OCI-LY7 (cell line): ENCODE results near the gene PTGER2. TPM values are rescaled to one million over a fixed set of nuclear protein-coding genes. Genes with fewer than 3 reads are reported as not detected.

ENCODE experiments used
- BruUV-seq: library from RNA; stranded (reverse); fragments of 400-500 nt; replicated peaks from 2 replicates; lab custom pipeline; 2021; lab: Mats Ljungman, UMichigan
- CTCF ChIA-PET: fragments of 300-600 bp; sonication (Branson Sonifier 250); formaldehyde crosslinking; loops from one replicate; lab custom pipeline; 2022; ENCODE audit warnings: antibody characterized with exemption; ENCODE audit not compliant: unreplicated experiment; lab: Charles Lee
- POLR2A ChIA-PET: fragments of 300-600 bp; sonication (Branson Sonifier 250); formaldehyde crosslinking; loops from one replicate; lab custom pipeline; 2022; ENCODE audit warnings: antibody characterized with exemption; lab: Charles Lee
- DNase-seq: peaks from one replicate; pipeline ENCODE4 v3.0.0-alpha.2; 2015; ENCODE audit warnings: low spot score
- H2AFZ ChIP-seq: fragments of 200-600 bp; sonication (generic), shearing (Covaris generic); 2 replicates; pipeline ENCODE4 v1.6.1; 2014; ENCODE audit warnings: mild to moderate bottlenecking, antibody characterized with exemption, low read length, moderate library complexity
- H3K27ac ChIP-seq: fragments of 200-600 bp; sonication (generic); 2 replicates; pipeline ENCODE4 v1.5.1; 2014; ENCODE audit warnings: mixed run types, low read depth, mild to moderate bottlenecking, moderate library complexity, low read length, inconsistent platforms; ENCODE audit not compliant: poor library complexity, severe bottlenecking
- H3K36me3 ChIP-seq: fragments of 200-600 bp; sonication (generic); 2 replicates; pipeline ENCODE4 v1.6.1; 2014; ENCODE audit warnings: mild to moderate bottlenecking, antibody characterized with exemption, low read length, moderate library complexity, mixed read lengths; ENCODE audit not compliant: insufficient read depth
- H3K4me1 ChIP-seq: fragments of 200-600 bp; sonication (generic); 2 replicates; pipeline ENCODE4 v1.5.1; 2014; ENCODE audit warnings: mild to moderate bottlenecking, low read length; ENCODE audit not compliant: insufficient read depth, poor library complexity, severe bottlenecking
- H3K4me2 ChIP-seq: fragments of 200-600 bp; sonication (generic); 2 replicates; pipeline ENCODE4 v1.6.1; 2014; ENCODE audit warnings: mild to moderate bottlenecking, low read length
- H3K4me3 ChIP-seq: fragments of 200-600 bp; sonication (generic); 2 replicates; pipeline ENCODE4 v1.5.1; 2014; ENCODE audit warnings: mild to moderate bottlenecking, low read depth, low read length; ENCODE audit not compliant: poor library complexity, severe bottlenecking
- H3K79me2 ChIP-seq: fragments of 200-600 bp; sonication (generic); 2 replicates; pipeline ENCODE4 v1.6.1; 2016; ENCODE audit warnings: low read depth, mild to moderate bottlenecking, low read length, moderate library complexity, mixed read lengths; ENCODE audit not compliant: insufficient read depth
- H3K9me2 ChIP-seq: fragments of 200-600 bp; sonication (generic); 2 replicates; pipeline ENCODE4 v1.6.1; 2016; ENCODE audit warnings: mild to moderate bottlenecking, low read length, mixed read lengths; ENCODE audit not compliant: insufficient read depth
- H3K9me3 ChIP-seq: fragments of 200-600 bp; sonication (generic); 2 replicates; pipeline ENCODE4 v1.6.1; 2014; ENCODE audit warnings: mild to moderate bottlenecking, mixed run types, low read length, mixed read lengths
- H4K20me1 ChIP-seq: fragments of 200-600 bp; sonication (generic); 2 replicates; pipeline ENCODE4 v1.6.1; 2014; ENCODE audit warnings: mild to moderate bottlenecking, antibody characterized with exemption, low read length, moderate library complexity, mixed read lengths; ENCODE audit not compliant: insufficient read depth
- EZH2phosphoT487 ChIP-seq: fragments of 200-600 bp; sonication (generic); IDR thresholded peaks from 2 replicates; pipeline ENCODE4 v1.6.1; 2018; ENCODE audit warnings: low read depth, borderline replicate concordance, mild to moderate bottlenecking, mixed run types, antibody characterized with exemption, low read length, moderate library complexity, mixed read lengths
- intact Hi-C: fragments of 100-400 bp; cut with micrococcal nuclease; formaldehyde crosslinking; loops from one replicate; pipeline ENCODE4 v1.10.0; 2022; ENCODE audit not compliant: unreplicated experiment
- total RNA-seq, 2 experiments: library from RNA; depleted of rRNA in 1 of 2; stranded (reverse); fragments of >200 nt in 1 of 2; shearing (Covaris generic) in 1 of 2; gene quantifications; 2 replicates each; pipeline ENCODE4 v1.2.3, GENCODE V29; 2014 to 2022
- TF ChIP-seq, protein P1 (sequence below): fragments of 200-600 bp; sonication (generic); conservative IDR thresholded peaks from 2 replicates; pipeline ENCODE4 v1.5.1; 2014; ENCODE audit warnings: mild to moderate bottlenecking, antibody characterized with exemption, low read length, moderate library complexity, mixed read lengths

Gene PTGER2
- total RNA-seq, 2 experiments from 2014 or later: not detected

GRCh38 chr14:52352061-52352491, 38.0 kb downstream of the PTGER2 start:
- H3K4me3 ChIP-seq: no peak overlapping the region
- no peaks in the 10 kb centered on the region for H3K79me2 ChIP-seq
- no TSS peak for BruUV-seq
- no peak overlapping the region for H3K27ac ChIP-seq
- H3K36me3 ChIP-seq: no peaks in the 10 kb centered on the region
- ChIA-PET CTCF (no interaction called here), POLR2A (interaction anchor here (0.7 kb wide), 1 partner anchor 341 kb away, joined by 3 read pairs; no protein-coding TSS in a partner anchor)
- H4K20me1 ChIP-seq: no peaks in the 10 kb centered on the region
- TF ChIP-seq EZH2phosphoT487: no peak
- TF ChIP-seq, protein P1, sequence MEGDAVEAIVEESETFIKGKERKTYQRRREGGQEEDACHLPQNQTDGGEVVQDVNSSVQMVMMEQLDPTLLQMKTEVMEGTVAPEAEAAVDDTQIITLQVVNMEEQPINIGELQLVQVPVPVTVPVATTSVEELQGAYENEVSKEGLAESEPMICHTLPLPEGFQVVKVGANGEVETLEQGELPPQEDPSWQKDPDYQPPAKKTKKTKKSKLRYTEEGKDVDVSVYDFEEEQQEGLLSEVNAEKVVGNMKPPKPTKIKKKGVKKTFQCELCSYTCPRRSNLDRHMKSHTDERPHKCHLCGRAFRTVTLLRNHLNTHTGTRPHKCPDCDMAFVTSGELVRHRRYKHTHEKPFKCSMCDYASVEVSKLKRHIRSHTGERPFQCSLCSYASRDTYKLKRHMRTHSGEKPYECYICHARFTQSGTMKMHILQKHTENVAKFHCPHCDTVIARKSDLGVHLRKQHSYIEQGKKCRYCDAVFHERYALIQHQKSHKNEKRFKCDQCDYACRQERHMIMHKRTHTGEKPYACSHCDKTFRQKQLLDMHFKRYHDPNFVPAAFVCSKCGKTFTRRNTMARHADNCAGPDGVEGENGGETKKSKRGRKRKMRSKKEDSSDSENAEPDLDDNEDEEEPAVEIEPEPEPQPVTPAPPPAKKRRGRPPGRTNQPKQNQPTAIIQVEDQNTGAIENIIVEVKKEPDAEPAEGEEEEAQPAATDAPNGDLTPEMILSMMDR: no peak
- H3K9me2 ChIP-seq: no peaks in the 10 kb centered on the region
- no peak overlapping the region for H3K4me2 ChIP-seq
- H3K9me3 ChIP-seq: no peaks in the 10 kb centered on the region
- no peaks in the 10 kb centered on the region for H3K4me1 ChIP-seq
- DNase-seq: no peak
- H2AFZ ChIP-seq: no peak overlapping the region
- intact Hi-C loops: no loop called here

DNA sequence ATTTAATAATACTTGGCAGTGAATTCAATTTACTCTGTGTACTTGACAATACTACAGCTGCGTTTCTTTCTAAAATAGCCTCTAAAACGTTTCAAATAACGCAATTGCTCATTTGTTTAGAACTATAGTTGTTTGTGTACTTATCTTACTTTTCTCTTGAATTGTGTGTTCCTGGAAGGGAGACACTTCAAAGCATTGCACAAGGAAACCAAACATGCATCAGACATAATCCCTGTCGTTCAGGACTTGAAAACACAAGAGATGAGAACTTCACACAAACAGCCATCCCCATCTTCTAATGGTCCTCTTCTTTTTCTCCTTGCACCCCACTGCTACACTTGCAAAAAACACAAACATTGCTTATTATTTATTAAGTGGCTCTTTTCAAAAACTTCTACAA, 38.5 kb downstream of the PTGER2 start:
- BruUV-seq: no TSS peak
- Histone ChIP-seq H3K4me1 (no peaks in the 10 kb centered on the region), H3K9me3 (no peaks in the 10 kb centered on the region), H3K27ac (no peak overlapping the region), H3K36me3 (no peaks in the 10 kb centered on the region), H4K20me1 (no peaks in the 10 kb centered on the region), H3K9me2 (no peaks in the 10 kb centered on the region), H3K79me2 (no peaks in the 10 kb centered on the region), H2AFZ (no peak overlapping the region), H3K4me2 (no peak overlapping the region), H3K4me3 (no peak overlapping the region)
- no peak for TF ChIP-seq EZH2phosphoT487
- TF ChIP-seq, protein P1: no peak
- no peak for DNase-seq
- ChIA-PET POLR2A (no interaction called here), CTCF (no interaction called here)
- intact Hi-C loops: no loop called here

DNA sequence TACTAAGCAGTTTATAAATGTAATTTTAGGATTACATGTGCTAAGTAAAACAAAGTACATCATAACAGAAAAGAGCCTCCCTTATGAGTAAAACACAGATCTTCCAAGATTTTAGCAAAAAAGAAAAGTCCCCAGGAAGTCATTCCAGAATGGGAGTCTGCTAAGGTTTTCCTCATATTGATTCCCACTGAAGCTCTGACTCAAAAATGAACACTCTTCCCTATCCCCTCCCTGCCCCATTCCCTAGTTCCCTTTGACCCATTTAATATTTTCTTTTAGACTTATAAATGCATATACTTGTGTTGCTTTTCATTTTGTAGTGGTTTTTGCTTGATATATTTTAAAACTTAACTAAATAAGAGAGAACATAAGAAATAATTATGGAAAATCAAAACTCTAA, 40.1 kb downstream of the PTGER2 start:
- CTCF ChIA-PET: no interaction called here

More for the DNA sequence above, 40.1 kb downstream of the PTGER2 start:
- TF ChIP-seq, protein P1: no peak
- TF ChIP-seq EZH2phosphoT487: no peak
- H2AFZ ChIP-seq: no peak overlapping the region
- H3K27ac ChIP-seq: no peak overlapping the region
- H4K20me1 ChIP-seq: no peaks in the 10 kb centered on the region
- H3K36me3 ChIP-seq: no peaks in the 10 kb centered on the region
- intact Hi-C loops: no loop called here
- POLR2A ChIA-PET: no interaction called here
- no peaks in the 10 kb centered on the region for H3K9me3 ChIP-seq
- BruUV-seq: no TSS peak
- DNase-seq: no peak
- H3K9me2 ChIP-seq: no peaks in the 10 kb centered on the region
- H3K4me1 ChIP-seq: no peaks in the 10 kb centered on the region
- H3K4me2 ChIP-seq: no peak overlapping the region
- no peaks in the 10 kb centered on the region for H3K79me2 ChIP-seq
- H3K4me3 ChIP-seq: no peak overlapping the region
